A549 (cell line): ENCODE measurements around the gene NTM. TPM values are rescaled to one million over a fixed set of nuclear protein-coding genes. Genes with fewer than 3 reads are reported as not detected.

Source experiments
- ATAC-seq, 2 experiments: fragments of 200-7000 bp in 1 of 2; fragments of >200 bp in 1 of 2; cut with Nextera tagmentation in 1 of 2; cut with Tn5 transposase in 1 of 2; 3 replicates each; pipeline versions ENCODE4 v1.8.0 to v1.9.1; 2018 to 2020; ENCODE audit warnings: mild to moderate bottlenecking in 1 of 2, moderate library complexity in 1 of 2
- CTCF ChIA-PET: fragments of 300-600 bp; sonication (Branson Sonifier 250); formaldehyde crosslinking; extraction: SDS; loops from one replicate; lab custom pipeline; 2021; ENCODE audit warnings: antibody characterized with exemption, inconsistent platforms; lab: Yijun Ruan, JAX
- POLR2A ChIA-PET: fragments of 350-600 bp; formaldehyde crosslinking; extraction: SDS; loops from one replicate; lab custom pipeline; 2021; ENCODE audit warnings: antibody characterized with exemption, inconsistent platforms; lab: Yijun Ruan, JAX
- DNase-seq, 2 experiments: peaks; one replicate each; pipeline versions ENCODE4 v3.0.0 to v3.0.0-alpha.2; 2011 to 2016; ENCODE audit warnings: low read depth in 1 of 2, low spot score in 1 of 2
- FAIRE-seq: peaks from 2 replicates; lab custom pipeline; 2011; peaks lifted over from hg19 to GRCh38; lab: Jason Lieb, UNC
- H3K27ac ChIP-seq, 2 experiments: fragments of >200 bp; sonication (Bioruptor Twin); formaldehyde crosslinking; 3 replicates each; pipeline ENCODE4 v1.5.1; 2016 to 2017
- H3K4me1 ChIP-seq: fragments of >200 bp; sonication (Bioruptor Twin); formaldehyde crosslinking; 3 replicates; pipeline ENCODE4 v1.6.1; 2016
- H3K4me2 ChIP-seq: fragments of >200 bp; sonication (Bioruptor Twin); formaldehyde crosslinking; 3 replicates; pipeline ENCODE4 v1.6.1; 2016
- H3K4me3 ChIP-seq: fragments of >200 bp; sonication (Bioruptor Twin); formaldehyde crosslinking; 3 replicates; pipeline ENCODE4 v1.5.1; 2016
- H3K9me3 ChIP-seq: fragments of >200 bp; sonication (Bioruptor Twin); formaldehyde crosslinking; 3 replicates; pipeline ENCODE4 v1.6.1; 2016
- BHLHE40 ChIP-seq: IDR thresholded peaks from 2 replicates; pipeline ENCODE4 v1.6.1; 2012; ENCODE audit warnings: low read depth, low read length, inconsistent platforms
- CBX2 ChIP-seq: fragments of 200-600 bp; sonication (generic); IDR thresholded peaks from 2 replicates; pipeline ENCODE4 v1.6.1; 2016; ENCODE audit warnings: low read depth, mild to moderate bottlenecking, borderline replicate concordance
- CBX8 ChIP-seq: fragments of 200-600 bp; sonication (generic); IDR thresholded peaks from 2 replicates; pipeline ENCODE4 v1.6.1; 2016
- CEBPB ChIP-seq, 2 experiments: fragments of >200 bp in 1 of 2; sonication (Bioruptor Twin) in 1 of 2; formaldehyde crosslinking in 1 of 2; IDR thresholded peaks; 2 replicates each; pipeline ENCODE4 v1.6.1; 2012 to 2016
- CHD2 ChIP-seq: fragments of 150-350 bp; IDR thresholded peaks from 2 replicates; pipeline ENCODE4 v1.6.1; 2014; ENCODE audit warnings: low read length; ENCODE audit not compliant: partially characterized antibody
- CHD4 ChIP-seq: fragments of 200-600 bp; sonication (generic); IDR thresholded peaks from 2 replicates; pipeline ENCODE4 v1.6.1; 2016; ENCODE audit warnings: antibody characterized with exemption, mild to moderate bottlenecking, borderline replicate concordance
- EHF ChIP-seq: fragments of 250-450 bp; sonication (Bioruptor Pico); IDR thresholded peaks from 2 replicates; pipeline ENCODE4 v1.5.0; 2020; ENCODE audit warnings: mild to moderate bottlenecking
- FOSB ChIP-seq: fragments of 250-450 bp; sonication (Bioruptor Pico); IDR thresholded peaks from 2 replicates; pipeline ENCODE4 v1.5.0; 2020; ENCODE audit warnings: mild to moderate bottlenecking, moderate library complexity
- FOSL2 ChIP-seq, 2 experiments: fragments of 450-650 bp in 1 of 2; fragments of >200 bp in 1 of 2; sonication (Bioruptor Twin) in 1 of 2; formaldehyde crosslinking; IDR thresholded peaks; 2 replicates each; pipeline versions ENCODE4 v1.5.0 to v1.6.1; 2016 to 2020; ENCODE audit warnings: mild to moderate bottlenecking in 1 of 2, moderate library complexity in 1 of 2
- FOXS1 ChIP-seq: fragments of 250-450 bp; sonication (Bioruptor Pico); IDR thresholded peaks from 2 replicates; pipeline ENCODE4 v1.5.0; 2020; ENCODE audit warnings: mild to moderate bottlenecking, moderate library complexity
- GATA3 ChIP-seq: IDR thresholded peaks from 2 replicates; pipeline ENCODE4 v1.6.1; 2012; ENCODE audit warnings: borderline replicate concordance
- HEYL ChIP-seq: fragments of 250-450 bp; sonication (Bioruptor Pico); IDR thresholded peaks from 2 replicates; pipeline ENCODE4 v1.8.0; 2021; ENCODE audit warnings: mild to moderate bottlenecking, moderate library complexity
- KDM1A ChIP-seq: fragments of 200-600 bp; sonication (generic); IDR thresholded peaks from 2 replicates; pipeline ENCODE4 v1.6.1; 2016; ENCODE audit warnings: low read depth, mild to moderate bottlenecking
- KDM5A ChIP-seq: fragments of 200-600 bp; sonication (generic); IDR thresholded peaks from 2 replicates; pipeline ENCODE4 v1.6.1; 2016; ENCODE audit warnings: antibody characterized with exemption, mild to moderate bottlenecking
- MAZ ChIP-seq: fragments of 150-350 bp; IDR thresholded peaks from 2 replicates; pipeline ENCODE4 v1.6.1; 2014; ENCODE audit warnings: antibody characterized with exemption, low read depth, low read length, borderline replicate concordance
- NFE2L2 ChIP-seq: fragments of 150-350 bp; conservative IDR thresholded peaks from 2 replicates; pipeline ENCODE4 v1.6.1; 2014; ENCODE audit warnings: low read length
- POLR2AphosphoS2 ChIP-seq: conservative IDR thresholded peaks from 2 replicates; pipeline ENCODE4 v1.6.1; 2012; ENCODE audit warnings: low read length, improper control_type of control experiment, inconsistent platforms
- RFX5 ChIP-seq: fragments of 450-650 bp; IDR thresholded peaks from 2 replicates; pipeline ENCODE4 v1.7.1; 2014; ENCODE audit warnings: antibody characterized with exemption, mild to moderate bottlenecking, moderate library complexity
- SREBF2 ChIP-seq: fragments of 450-650 bp; IDR thresholded peaks from 2 replicates; pipeline ENCODE4 v1.6.1; 2014; ENCODE audit warnings: mild to moderate bottlenecking, moderate library complexity
- TP53 ChIP-seq: fragments of 250-450 bp; sonication (Bioruptor Pico); IDR thresholded peaks from 2 replicates; pipeline ENCODE4 v1.5.0; 2021; ENCODE audit warnings: mild to moderate bottlenecking, moderate library complexity
- ZFP36 ChIP-seq: fragments of 450-650 bp; IDR thresholded peaks from 2 replicates; pipeline ENCODE4 v1.6.1; 2014; ENCODE audit warnings: borderline replicate concordance; ENCODE audit not compliant: partially characterized antibody
- ZNF302 ChIP-seq: fragments of 250-450 bp; sonication (Bioruptor Pico); IDR thresholded peaks from 2 replicates; pipeline ENCODE4 v1.9.0; 2021; ENCODE audit warnings: inconsistent platforms, mild to moderate bottlenecking, moderate library complexity
- WGBS: methylation state at CpG from one replicate; pipeline ENCODE4 v1.1.6; 2017; ENCODE audit errors: missing lambda C conversion rate; 5-methylcytosine and 5-hydroxymethylcytosine counted together
- polyA plus RNA-seq, 4 experiments: library from polyadenylated mRNA; depleted of rRNA in 3 of 4; stranded (reverse); fragments of >200 nt; fragmentation: RNase III in 1 of 4; extraction: RNeasy Plus Mini Kit Qiagen cat#74134 plus additional on column Dnase treatment in 1 of 4; gene quantifications; 2 replicates in 3 of 4; 3 replicates in 1 of 4; pipeline ENCODE4 v1.2.3, GENCODE V29; 2011 to 2017
- TF ChIP-seq, protein P1 (sequence below): IDR thresholded peaks from 2 replicates; pipeline ENCODE4 v1.6.1; 2012; ENCODE audit warnings: low read depth, borderline replicate concordance
- TF ChIP-seq, protein P2 (sequence below): fragments of >200 bp; sonication (Bioruptor Twin); formaldehyde crosslinking; IDR thresholded peaks from 2 replicates; pipeline ENCODE4 v1.6.1; 2016
- TF ChIP-seq, protein P3 (sequence below): fragments of 200-600 bp; sonication (generic); IDR thresholded peaks from 2 replicates; pipeline ENCODE4 v1.6.1; 2016; ENCODE audit warnings: antibody characterized with exemption, mild to moderate bottlenecking, moderate library complexity
- TF ChIP-seq, protein P4 (sequence below): fragments of 150-350 bp; IDR thresholded peaks from 2 replicates; pipeline ENCODE4 v1.6.1; 2014; ENCODE audit warnings: low read depth, mild to moderate bottlenecking, low read length
- TF ChIP-seq, protein P5 (sequence below): IDR thresholded peaks from 2 replicates; pipeline ENCODE4 v1.6.1; 2012

The NTM gene
- polyA plus RNA-seq, 2 of the 4 experiments (the other 2 are of a cell fraction), result not detected

DNA sequence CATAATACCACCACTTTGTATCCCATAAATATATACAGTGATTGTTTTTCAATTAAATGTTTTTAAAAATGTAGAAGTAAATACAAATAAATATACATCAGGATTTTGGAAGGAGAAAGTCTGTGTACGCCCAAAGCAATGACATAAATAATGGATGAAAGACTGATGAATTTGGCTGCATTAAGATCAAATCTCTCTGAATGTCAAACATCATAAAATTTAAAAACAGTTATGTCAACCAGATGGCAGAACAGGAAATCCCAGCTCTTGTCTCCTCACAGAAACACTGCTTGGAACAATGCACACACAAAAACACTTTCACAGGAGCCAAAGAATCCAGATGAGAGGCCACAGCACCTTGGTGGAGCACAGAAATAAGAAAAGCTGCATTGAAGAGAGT, 332.9 kb downstream of the NTM start:
- no peak overlapping the region for H3K4me3 ChIP-seq
- no peak overlapping the region for H3K27ac ChIP-seq
- DNase-seq, result no peak
- no peaks in the 10 kb centered on the region for H3K4me1 ChIP-seq
- TF ChIP-seq MAZ, result no peak
- TF ChIP-seq KDM5A, result no peak
- no peak for TF ChIP-seq CBX8
- no peak for TF ChIP-seq BHLHE40
- TF ChIP-seq HEYL (CRISPR knock-in tag), result no peak
- TF ChIP-seq SREBF2, result no peak
- no peak for TF ChIP-seq KDM1A
- TF ChIP-seq CBX2, result no peak
- TF ChIP-seq, all 56 proteins: peak for 0
- POLR2A ChIA-PET, result no interaction called here
- 6% methylated on average over 1 of the region's 1 CpG for WGBS
- H3K4me2 ChIP-seq, result no peak overlapping the region
- CTCF ChIA-PET, result interaction anchor here (1.5 kb wide), 1 partner anchor 9 kb away, joined by 11 read pairs; no protein-coding TSS in a partner anchor
- FAIRE-seq, result no peak
- ATAC-seq, result no peak
- H3K9me3 ChIP-seq, result no peaks in the 10 kb centered on the region

DNA sequence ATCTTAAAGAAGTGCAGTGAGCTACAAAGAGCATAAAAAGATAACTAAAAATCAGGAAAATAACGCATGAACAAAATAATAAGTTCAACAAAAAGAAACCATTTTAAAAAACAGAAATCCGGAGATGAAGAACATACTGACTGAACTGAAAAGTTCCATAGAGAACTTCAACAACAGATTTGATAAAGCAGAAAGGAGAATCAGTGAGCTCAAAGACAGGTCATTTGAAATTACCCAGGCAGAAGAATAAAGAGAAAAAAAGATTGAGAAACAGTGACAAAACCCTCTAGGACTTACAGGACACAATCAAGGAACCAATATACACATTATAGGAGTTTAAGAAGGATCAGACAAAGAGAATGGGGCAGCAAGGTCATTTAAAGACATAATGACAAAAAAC, 334.3 kb downstream of the NTM start:
- 28% methylated on average over 2 of the region's 2 CpGs for WGBS
- Histone ChIP-seq H3K4me3 (no peak overlapping the region), H3K9me3 (no peaks in the 10 kb centered on the region), H3K27ac (no peak overlapping the region), H3K4me2 (no peak overlapping the region), H3K4me1 (no peaks in the 10 kb centered on the region)
- FAIRE-seq (no peak), ATAC-seq (no peak), DNase-seq (no peak)
- ChIA-PET POLR2A (no interaction called here), CTCF (no interaction called here)
- TF ChIP-seq BHLHE40, result no peak
- TF ChIP-seq, protein P1, sequence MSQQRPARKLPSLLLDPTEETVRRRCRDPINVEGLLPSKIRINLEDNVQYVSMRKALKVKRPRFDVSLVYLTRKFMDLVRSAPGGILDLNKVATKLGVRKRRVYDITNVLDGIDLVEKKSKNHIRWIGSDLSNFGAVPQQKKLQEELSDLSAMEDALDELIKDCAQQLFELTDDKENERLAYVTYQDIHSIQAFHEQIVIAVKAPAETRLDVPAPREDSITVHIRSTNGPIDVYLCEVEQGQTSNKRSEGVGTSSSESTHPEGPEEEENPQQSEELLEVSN, result no peak

DNA sequence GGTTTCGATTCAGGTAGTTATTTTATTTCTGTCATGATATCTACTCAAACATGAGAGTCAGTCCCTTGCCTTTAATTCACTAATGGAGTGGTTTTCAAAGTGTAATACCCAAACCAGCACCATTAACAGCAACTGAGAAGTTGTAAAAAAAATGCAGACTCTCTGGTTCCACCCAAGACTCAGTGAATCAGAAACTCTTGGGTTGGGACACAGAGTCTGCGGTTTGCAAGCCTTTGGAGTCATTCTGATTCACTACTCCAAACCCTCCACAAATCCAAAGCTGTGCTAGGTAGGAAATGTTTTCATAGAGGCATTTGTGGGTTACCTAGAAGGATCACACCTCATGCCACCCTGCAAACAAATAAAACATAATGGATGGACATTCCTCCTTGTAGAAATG, 340.1 kb downstream of the NTM start:
- FAIRE-seq (no peak), DNase-seq (no peak), ATAC-seq (no peak)
- Histone ChIP-seq H3K4me1 (no peaks in the 10 kb centered on the region), H3K4me3 (no peak overlapping the region), H3K4me2 (no peak overlapping the region), H3K27ac (no peak overlapping the region), H3K9me3 (no peaks in the 10 kb centered on the region)
- POLR2A ChIA-PET, result no interaction called here
- WGBS, result 0% methylated on average over 2 of the region's 2 CpGs
- CTCF ChIA-PET, result no interaction called here
- TF ChIP-seq TP53 (CRISPR knock-in tag) (no peak), EHF (CRISPR knock-in tag) (no peak), ZFP36 (no peak), SREBF2 (no peak), NFE2L2 (no peak)
- TF ChIP-seq, protein P2, sequence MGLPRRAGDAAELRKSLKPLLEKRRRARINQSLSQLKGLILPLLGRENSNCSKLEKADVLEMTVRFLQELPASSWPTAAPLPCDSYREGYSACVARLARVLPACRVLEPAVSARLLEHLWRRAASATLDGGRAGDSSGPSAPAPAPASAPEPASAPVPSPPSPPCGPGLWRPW, result no peak
- TF ChIP-seq, protein P3, sequence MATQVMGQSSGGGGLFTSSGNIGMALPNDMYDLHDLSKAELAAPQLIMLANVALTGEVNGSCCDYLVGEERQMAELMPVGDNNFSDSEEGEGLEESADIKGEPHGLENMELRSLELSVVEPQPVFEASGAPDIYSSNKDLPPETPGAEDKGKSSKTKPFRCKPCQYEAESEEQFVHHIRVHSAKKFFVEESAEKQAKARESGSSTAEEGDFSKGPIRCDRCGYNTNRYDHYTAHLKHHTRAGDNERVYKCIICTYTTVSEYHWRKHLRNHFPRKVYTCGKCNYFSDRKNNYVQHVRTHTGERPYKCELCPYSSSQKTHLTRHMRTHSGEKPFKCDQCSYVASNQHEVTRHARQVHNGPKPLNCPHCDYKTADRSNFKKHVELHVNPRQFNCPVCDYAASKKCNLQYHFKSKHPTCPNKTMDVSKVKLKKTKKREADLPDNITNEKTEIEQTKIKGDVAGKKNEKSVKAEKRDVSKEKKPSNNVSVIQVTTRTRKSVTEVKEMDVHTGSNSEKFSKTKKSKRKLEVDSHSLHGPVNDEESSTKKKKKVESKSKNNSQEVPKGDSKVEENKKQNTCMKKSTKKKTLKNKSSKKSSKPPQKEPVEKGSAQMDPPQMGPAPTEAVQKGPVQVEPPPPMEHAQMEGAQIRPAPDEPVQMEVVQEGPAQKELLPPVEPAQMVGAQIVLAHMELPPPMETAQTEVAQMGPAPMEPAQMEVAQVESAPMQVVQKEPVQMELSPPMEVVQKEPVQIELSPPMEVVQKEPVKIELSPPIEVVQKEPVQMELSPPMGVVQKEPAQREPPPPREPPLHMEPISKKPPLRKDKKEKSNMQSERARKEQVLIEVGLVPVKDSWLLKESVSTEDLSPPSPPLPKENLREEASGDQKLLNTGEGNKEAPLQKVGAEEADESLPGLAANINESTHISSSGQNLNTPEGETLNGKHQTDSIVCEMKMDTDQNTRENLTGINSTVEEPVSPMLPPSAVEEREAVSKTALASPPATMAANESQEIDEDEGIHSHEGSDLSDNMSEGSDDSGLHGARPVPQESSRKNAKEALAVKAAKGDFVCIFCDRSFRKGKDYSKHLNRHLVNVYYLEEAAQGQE, result no peak

DNA sequence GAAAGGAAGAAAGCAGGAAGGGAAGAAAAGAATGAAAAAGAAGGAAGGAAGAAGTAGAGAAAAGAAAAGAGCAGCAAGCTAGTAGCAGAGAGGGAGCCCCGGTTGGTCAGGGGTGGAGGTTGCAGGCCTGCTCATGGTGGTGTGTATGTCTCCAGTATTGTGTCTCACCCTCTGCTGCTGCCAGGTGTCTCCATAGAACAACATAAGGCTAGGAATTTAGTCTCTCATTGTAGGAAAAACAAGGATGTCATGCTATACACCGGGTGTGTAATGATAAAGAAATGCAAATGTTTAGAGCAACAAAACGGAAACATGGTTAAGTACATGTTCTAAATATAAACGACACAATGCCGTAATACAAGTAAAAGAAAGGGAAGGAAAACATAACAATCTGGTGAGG, 342.5 kb downstream of the NTM start:
- Histone ChIP-seq H3K4me3 (no peak overlapping the region), H3K9me3 (no peaks in the 10 kb centered on the region), H3K4me1 (no peaks in the 10 kb centered on the region), H3K4me2 (no peak overlapping the region), H3K27ac (no peak overlapping the region)
- CTCF ChIA-PET, result no interaction called here
- POLR2A ChIA-PET, result no interaction called here
- FAIRE-seq, result no peak
- 18% methylated on average over 5 of the region's 5 CpGs for WGBS
- ATAC-seq, result no peak
- no peak for DNase-seq
- TF ChIP-seq GATA3 (no peak), KDM1A (no peak), CHD2 (no peak), CHD4 (no peak), FOSL2 (IDR thresholded peaks at IDR 0.05) (no peak), FOSL2 (CRISPR knock-in tag; IDR thresholded peaks at IDR 0.05) (no peak), POLR2AphosphoS2 (no peak), FOSB (CRISPR knock-in tag) (no peak), RFX5 (no peak), FOXS1 (CRISPR knock-in tag) (no peak), ZNF302 (no peak), CEBPB (IDR thresholded peaks at IDR 0.05) (no peak)
- TF ChIP-seq, protein P4, sequence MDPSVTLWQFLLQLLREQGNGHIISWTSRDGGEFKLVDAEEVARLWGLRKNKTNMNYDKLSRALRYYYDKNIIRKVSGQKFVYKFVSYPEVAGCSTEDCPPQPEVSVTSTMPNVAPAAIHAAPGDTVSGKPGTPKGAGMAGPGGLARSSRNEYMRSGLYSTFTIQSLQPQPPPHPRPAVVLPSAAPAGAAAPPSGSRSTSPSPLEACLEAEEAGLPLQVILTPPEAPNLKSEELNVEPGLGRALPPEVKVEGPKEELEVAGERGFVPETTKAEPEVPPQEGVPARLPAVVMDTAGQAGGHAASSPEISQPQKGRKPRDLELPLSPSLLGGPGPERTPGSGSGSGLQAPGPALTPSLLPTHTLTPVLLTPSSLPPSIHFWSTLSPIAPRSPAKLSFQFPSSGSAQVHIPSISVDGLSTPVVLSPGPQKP, result no peak
- TF ChIP-seq, protein P5, sequence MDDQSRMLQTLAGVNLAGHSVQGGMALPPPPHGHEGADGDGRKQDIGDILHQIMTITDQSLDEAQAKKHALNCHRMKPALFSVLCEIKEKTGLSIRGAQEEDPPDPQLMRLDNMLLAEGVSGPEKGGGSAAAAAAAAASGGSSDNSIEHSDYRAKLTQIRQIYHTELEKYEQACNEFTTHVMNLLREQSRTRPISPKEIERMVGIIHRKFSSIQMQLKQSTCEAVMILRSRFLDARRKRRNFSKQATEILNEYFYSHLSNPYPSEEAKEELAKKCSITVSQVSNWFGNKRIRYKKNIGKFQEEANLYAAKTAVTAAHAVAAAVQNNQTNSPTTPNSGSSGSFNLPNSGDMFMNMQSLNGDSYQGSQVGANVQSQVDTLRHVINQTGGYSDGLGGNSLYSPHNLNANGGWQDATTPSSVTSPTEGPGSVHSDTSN, result no peak
